Gastroesophageal sphincter (tissue), 4 donors: ENCODE measurements around the gene GTSF1L. TPM values are rescaled to one million over a fixed set of nuclear protein-coding genes. Genes with fewer than 3 reads are reported as not detected.

Source experiments
- ATAC-seq: fragments of 150-250 bp; one replicate; pipeline ENCODE4 v1.9.1; 2016; ENCODE audit warnings: mild to moderate bottlenecking, moderate library complexity
- H3K27ac ChIP-seq, 4 donors: fragments of 200-600 bp; sonication (generic) in 3 of 4; 1 replicate in 3 of 4; 2 replicates in 1 of 4; pipeline ENCODE4 v1.5.1; 2016 to 2019
- H3K27me3 ChIP-seq: fragments of 200-600 bp; sonication (generic); one replicate; pipeline ENCODE4 v1.5.1; 2019
- H3K36me3 ChIP-seq, 2 donors: fragments of 200-600 bp; sonication (generic); one replicate each; pipeline ENCODE4 v1.5.1; 2019; ENCODE audit warnings: control low read depth in 1 of 2
- H3K4me1 ChIP-seq, 3 donors: fragments of 200-600 bp; sonication (generic); 1 replicate in 2 of 3; 2 replicates in 1 of 3; pipeline ENCODE4 v1.5.1; 2016 to 2019; ENCODE audit warnings: control low read depth in 2 of 3
- H3K4me3 ChIP-seq, 2 donors: fragments of 200-600 bp; sonication (generic); one replicate each; pipeline ENCODE4 v1.5.1; 2019; ENCODE audit warnings: mild to moderate bottlenecking in 1 of 2, moderate library complexity in 1 of 2
- H3K9me3 ChIP-seq, 3 donors: fragments of 200-600 bp; sonication (generic); one replicate each; pipeline ENCODE4 v1.5.1; 2017 to 2019; ENCODE audit warnings: control low read depth in 2 of 3
- CTCF ChIP-seq, 4 experiments: fragments of 200-600 bp in 2 of 4; fragments of 450-650 bp in 2 of 4; sonication (generic) in 1 of 4; IDR thresholded peaks; one replicate each; pipeline ENCODE4 v1.5.1; 2017 to 2019; ENCODE audit warnings: antibody characterized with exemption in 4 of 4, mild to moderate bottlenecking in 2 of 4, moderate library complexity in 2 of 4
- EP300 ChIP-seq: sonication (generic); formaldehyde crosslinking; IDR thresholded peaks from one replicate; pipeline ENCODE4 v1.6.1; 2017; ENCODE audit warnings: antibody characterized with exemption, mild to moderate bottlenecking
- POLR2A ChIP-seq, 2 donors: fragments of 450-650 bp; IDR thresholded peaks; one replicate each; pipeline ENCODE4 v1.6.1; 2017; ENCODE audit warnings: antibody characterized with exemption in 2 of 2, mild to moderate bottlenecking in 2 of 2, moderate library complexity in 1 of 2
- POLR2AphosphoS5 ChIP-seq: sonication (generic); formaldehyde crosslinking; IDR thresholded peaks from one replicate; pipeline ENCODE4 v1.6.1; 2017; ENCODE audit warnings: antibody characterized with exemption
- WGBS, 2 donors: methylation state at CpG; one replicate each; pipeline ENCODE4 v1.1.5; 2018; ENCODE audit warnings: low coverage in 1 of 2; 5-methylcytosine and 5-hydroxymethylcytosine counted together
- total RNA-seq, 4 donors: library from RNA; depleted of rRNA; stranded (reverse); fragments of >200 nt; gene quantifications; one replicate each; pipeline ENCODE4 v1.1.0, GENCODE V29; 2016

The GTSF1L gene
- total RNA-seq, 4 donors from 2014 or later, result not detected

GRCh38 chr20:43715044-43715443, 11.8 kb downstream of the GTSF1L start:
- no peaks in the 10 kb centered on the region for H3K27me3 ChIP-seq
- WGBS, 2 donors, result 100% methylated on average over 3 to 4 of the region's 9 CpGs
- H3K27ac ChIP-seq, result no peak overlapping the region
- no peak for ATAC-seq
- TF ChIP-seq POLR2A (IDR thresholded peaks at IDR 0.05) (no peak), CTCF (IDR thresholded peaks at IDR 0.05) (no peak), POLR2AphosphoS5 (no peak), EP300 (no peak)
- no peaks in the 10 kb centered on the region for H3K4me1 ChIP-seq
- no peaks in the 10 kb centered on the region for H3K9me3 ChIP-seq
- no peak overlapping the region for H3K4me3 ChIP-seq
- no peaks in the 10 kb centered on the region for H3K36me3 ChIP-seq

DNA sequence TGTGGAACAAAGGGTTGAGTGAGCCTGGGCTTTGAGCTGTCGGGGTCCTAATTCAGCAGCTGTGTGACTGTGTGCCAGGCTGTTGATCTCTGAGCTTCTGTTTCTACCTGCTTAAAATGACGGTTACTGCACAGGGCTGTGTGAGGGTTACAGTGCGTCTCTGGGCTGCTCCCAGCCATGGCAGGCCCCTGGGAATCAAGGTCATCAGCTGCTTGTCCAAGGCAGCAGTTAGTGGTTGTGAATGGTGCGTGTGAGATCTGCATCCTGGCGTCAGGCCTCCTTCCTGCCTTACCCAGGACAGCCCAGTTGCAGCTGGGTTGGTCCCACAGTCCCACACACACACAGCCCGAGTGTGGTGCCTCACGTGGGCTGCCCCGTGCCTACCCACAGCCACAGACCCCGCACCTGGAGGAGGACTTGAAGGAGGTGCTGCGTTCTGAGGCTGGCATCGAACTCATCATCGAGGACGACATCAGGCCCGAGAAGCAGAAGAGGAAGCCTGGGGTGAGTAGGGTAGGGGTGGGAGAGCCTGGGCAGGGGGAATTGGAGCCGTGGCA, 15.6 kb downstream of the GTSF1L start:
- Histone ChIP-seq H3K27ac (no peak overlapping the region), H3K27me3 (no peaks in the 10 kb centered on the region), H3K4me3 (no peak overlapping the region), H3K36me3 (no peaks in the 10 kb centered on the region), H3K4me1 (no peaks in the 10 kb centered on the region), H3K9me3 (no peaks in the 10 kb centered on the region)
- WGBS, 2 donors, result 96% methylated on average over 4 of the region's 15 CpGs; no CpG with 5 or more reads in 1 of the 2 donors
- no peak for ATAC-seq
- TF ChIP-seq CTCF (IDR thresholded peaks at IDR 0.05), result no peak
- no peak for TF ChIP-seq EP300
- TF ChIP-seq POLR2A (IDR thresholded peaks at IDR 0.05), result no peak
- no peak for TF ChIP-seq POLR2AphosphoS5

GRCh38 chr20:43710370-43711044, 16.3 kb downstream of the GTSF1L start:
- WGBS, 2 donors, result 88% methylated on average over 3 of the region's 9 CpGs; no CpG with 5 or more reads in 1 of the 2 donors
- H3K27ac ChIP-seq, result no peak overlapping the region
- H3K9me3 ChIP-seq, result no peaks in the 10 kb centered on the region
- H3K4me3 ChIP-seq, result no peak overlapping the region
- H3K36me3 ChIP-seq, result no peaks in the 10 kb centered on the region
- H3K27me3 ChIP-seq, result no peaks in the 10 kb centered on the region
- no peak for TF ChIP-seq CTCF (IDR thresholded peaks at IDR 0.05)
- no peaks in the 10 kb centered on the region for H3K4me1 ChIP-seq
- no peak for ATAC-seq

GRCh38 chr20:43702502-43702901, 24.3 kb downstream of the GTSF1L start:
- no peaks in the 10 kb centered on the region for H3K27me3 ChIP-seq

More at GRCh38 chr20:43702502-43702901, 24.3 kb downstream of the GTSF1L start:
- H3K36me3 ChIP-seq, result no peaks in the 10 kb centered on the region
- no CpG with 5 or more reads among the region's 14 CpGs for WGBS, 2 donors
- H3K4me1 ChIP-seq, result no peaks in the 10 kb centered on the region
- TF ChIP-seq CTCF (IDR thresholded peaks at IDR 0.05) (no peak), POLR2AphosphoS5 (no peak), EP300 (no peak), POLR2A (IDR thresholded peaks at IDR 0.05) (no peak)
- H3K9me3 ChIP-seq, result no peaks in the 10 kb centered on the region
- ATAC-seq, result no peak
- H3K27ac ChIP-seq, result no peak overlapping the region
- no peak overlapping the region for H3K4me3 ChIP-seq
